Mesodermal cell (in vitro differentiated cells): Measurements from ENCODE around the gene BDKRB2.

Experiments used
- H3K27ac ChIP-seq: 2 replicates; pipeline ENCODE4 v1.7.0; 2013; ENCODE audit warnings: mild to moderate bottlenecking, low read depth, low read length, moderate library complexity; ENCODE audit not compliant: severe bottlenecking
- H3K36me3 ChIP-seq: 2 replicates; pipeline ENCODE4 v1.7.1; 2013; ENCODE audit warnings: mild to moderate bottlenecking, low read length, moderate library complexity; ENCODE audit not compliant: control insufficient read depth, insufficient read depth
- H3K4me1 ChIP-seq: one replicate; pipeline ENCODE4 v1.7.1; 2013; ENCODE audit warnings: mild to moderate bottlenecking, low read length; ENCODE audit not compliant: insufficient read depth, control insufficient read depth, poor library complexity, severe bottlenecking
- H3K4me3 ChIP-seq: 2 replicates; pipeline ENCODE4 v1.7.0; 2013; ENCODE audit warnings: low read length, control low read depth, mild to moderate bottlenecking; ENCODE audit not compliant: insufficient read depth, poor library complexity, severe bottlenecking; ENCODE audit errors: extremely low read depth
- H3K9me3 ChIP-seq: 2 replicates; pipeline ENCODE4 v1.7.1; 2013; ENCODE audit warnings: mild to moderate bottlenecking, low read length, moderate library complexity; ENCODE audit not compliant: control insufficient read depth
- WGBS, 2 experiments: methylation state at CpG; one replicate each; pipeline ENCODE4 v1.1.5; 2013; ENCODE audit warnings: missing lambda C conversion rate in 2 of 2; ENCODE audit not compliant: insufficient coverage in 2 of 2; 5-methylcytosine and 5-hydroxymethylcytosine counted together

BDKRB2 gene

DNA sequence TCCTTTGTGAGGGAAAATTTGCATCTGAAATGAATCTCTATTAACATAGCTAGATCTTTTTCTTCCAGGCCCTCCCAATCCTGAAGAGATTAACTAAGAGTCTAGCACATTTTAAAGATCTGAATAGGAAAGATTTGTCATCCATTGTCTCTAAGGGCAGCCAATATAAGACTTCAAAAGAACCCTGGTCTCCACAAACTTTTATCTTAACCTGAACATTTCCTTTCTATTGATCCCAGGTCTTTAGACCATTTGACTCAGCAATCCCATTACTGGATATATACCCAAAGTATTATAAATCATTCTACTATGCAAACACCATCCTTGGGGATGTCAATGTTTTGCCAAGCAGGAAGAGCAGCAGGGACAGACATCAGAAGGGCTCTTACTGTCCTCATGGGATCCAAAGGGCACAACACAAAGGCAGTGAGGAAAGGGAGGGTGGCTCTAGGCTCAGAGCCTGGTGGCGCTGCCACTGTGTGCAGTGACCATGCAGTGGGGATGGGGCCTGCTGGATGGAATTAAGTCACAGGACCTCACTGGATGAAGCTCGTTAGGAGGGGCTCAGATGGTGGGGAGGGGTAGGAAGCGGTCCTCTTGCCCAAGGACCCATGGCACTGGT is 12.7 kb upstream of the BDKRB2 start:
- no peak overlapping the region for H3K27ac ChIP-seq
- H3K4me1 ChIP-seq = no peaks in the 10 kb centered on the region
- no peaks in the 10 kb centered on the region for H3K36me3 ChIP-seq
- no peaks in the 10 kb centered on the region for H3K9me3 ChIP-seq
- WGBS, 2 experiments = 77 to 92% methylated on average over 2 to 3 of the region's 3 CpGs
- H3K4me3 ChIP-seq = no peak overlapping the region

DNA sequence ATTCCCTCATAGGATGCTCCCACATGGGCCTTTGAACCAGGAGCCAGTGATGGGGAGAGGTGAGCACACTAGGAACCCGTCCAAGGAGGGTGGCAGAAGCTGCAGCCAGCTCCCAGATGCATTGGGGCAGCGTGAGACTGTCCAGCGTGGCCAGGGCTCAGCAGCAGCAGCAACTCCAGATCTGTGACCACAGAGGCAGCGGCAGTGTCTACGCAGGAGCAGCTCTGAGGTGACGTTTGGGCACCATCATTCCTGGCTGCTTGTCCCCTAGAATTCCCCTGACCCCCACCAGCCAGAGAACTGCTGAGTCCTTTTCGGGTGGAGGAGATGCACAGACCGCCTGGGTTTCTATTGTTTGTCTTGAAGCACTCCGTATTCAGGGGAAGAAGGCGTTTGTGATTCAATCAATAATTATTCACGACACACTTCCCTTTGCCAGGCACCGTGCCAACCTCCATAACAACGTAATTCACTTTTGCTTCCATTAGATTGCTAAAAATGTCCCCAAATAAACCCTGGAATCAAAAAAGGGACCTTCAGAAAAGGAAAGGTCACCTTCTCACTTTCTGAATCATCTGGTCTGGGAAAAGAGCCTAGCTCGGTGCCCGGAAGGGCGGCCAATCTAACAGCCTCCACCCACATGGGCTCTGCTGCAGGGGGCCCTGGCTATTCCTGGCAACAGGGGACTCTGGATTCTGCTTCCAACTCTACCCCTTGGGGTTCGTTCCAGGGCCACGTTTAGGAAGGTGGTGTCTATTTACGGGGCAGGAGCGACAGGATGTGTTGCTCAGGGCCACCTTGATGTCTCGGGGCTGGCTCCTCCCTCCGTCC is 11.4 kb upstream of the BDKRB2 start:
- no peaks in the 10 kb centered on the region for H3K36me3 ChIP-seq
- no peak overlapping the region for H3K4me3 ChIP-seq
- H3K27ac ChIP-seq = no peak overlapping the region
- no peaks in the 10 kb centered on the region for H3K9me3 ChIP-seq
- WGBS, 2 experiments = 86% methylated on average over 17 to 18 of the region's 22 CpGs
- peaks cover 9% of the 10 kb centered on the region for H3K4me1 ChIP-seq

- Histone ChIP-seq H3K36me3 (no peaks in the 10 kb centered on the region), H3K4me1 (peaks cover 19% of the 10 kb centered on the region), H3K4me3 (no peak overlapping the region), H3K27ac (no peak overlapping the region), H3K9me3 (no peaks in the 10 kb centered on the region)
- WGBS, 2 experiments = 89 to 97% methylated on average over 8 to 10 of the region's 10 CpGs
These were observed 10.4 kb upstream of the BDKRB2 start for GRCh38 chr14:96194262-96194656.

- H3K9me3 ChIP-seq = no peaks in the 10 kb centered on the region
- 91 to 97% methylated on average over 6 to 9 of the region's 11 CpGs for WGBS, 2 experiments
- no peak overlapping the region for H3K27ac ChIP-seq
- no peaks in the 10 kb centered on the region for H3K36me3 ChIP-seq
- H3K4me1 ChIP-seq = peaks cover 20% of the 10 kb centered on the region
- no peak overlapping the region for H3K4me3 ChIP-seq
These were observed 9.8 kb upstream of the BDKRB2 start for GRCh38 chr14:96194657-96195431.

DNA sequence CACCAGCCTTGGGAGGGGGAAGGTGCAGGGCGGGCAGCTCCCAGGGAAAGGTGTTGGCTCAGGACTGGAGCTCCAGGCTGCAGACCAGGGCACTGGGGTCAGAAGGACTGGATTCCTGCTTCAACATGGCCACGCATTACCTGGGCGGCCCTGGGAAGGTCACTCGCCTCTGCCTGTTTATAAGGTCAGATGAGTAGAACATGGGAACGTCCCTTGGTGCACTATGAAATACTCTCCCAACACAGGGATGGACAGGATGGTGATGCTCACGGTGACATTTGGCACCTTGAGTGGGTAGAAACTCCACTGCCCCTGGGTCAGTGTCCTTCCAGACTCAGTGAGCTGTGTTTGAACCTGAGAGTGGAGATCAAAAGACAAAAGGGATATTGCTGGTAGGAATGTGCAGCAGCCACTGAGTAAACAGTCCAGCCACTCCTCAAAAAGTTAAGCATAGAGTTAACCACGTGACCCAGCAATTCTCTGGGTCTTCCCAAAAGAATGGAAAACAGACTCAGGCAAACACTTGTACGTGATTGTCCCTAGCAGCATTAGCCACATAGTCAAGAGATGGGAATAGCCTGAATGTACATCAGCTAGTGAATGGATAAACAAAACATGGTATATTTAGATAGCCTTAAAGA is 9.1 kb upstream of the BDKRB2 start:
- no peaks in the 10 kb centered on the region for H3K9me3 ChIP-seq
- peaks cover 20% of the 10 kb centered on the region for H3K4me1 ChIP-seq
- no peak overlapping the region for H3K27ac ChIP-seq
- no peak overlapping the region for H3K4me3 ChIP-seq
- WGBS, 2 experiments = 96 to 98% methylated on average over 5 of the region's 8 CpGs
- no peaks in the 10 kb centered on the region for H3K36me3 ChIP-seq

- H3K36me3 ChIP-seq = no peaks in the 10 kb centered on the region
- H3K4me1 ChIP-seq = peaks cover 20% of the 10 kb centered on the region
- WGBS, 2 experiments = 98 to 99% methylated on average over 17 of the region's 20 CpGs
These were observed 7.3 kb upstream of the BDKRB2 start for GRCh38 chr14:96197163-96197852.

GRCh38 chr14:96197969-96198368 is 6.7 kb upstream of the BDKRB2 start:
- Histone ChIP-seq H3K4me1 (peaks cover 20% of the 10 kb centered on the region), H3K4me3 (no peak overlapping the region), H3K27ac (no peak overlapping the region), H3K9me3 (no peaks in the 10 kb centered on the region), H3K36me3 (no peaks in the 10 kb centered on the region)
- 76 to 87% methylated on average over 9 of the region's 11 CpGs for WGBS, 2 experiments

More at GRCh38 chr14:96197163-96197852, 7.3 kb upstream of the BDKRB2 start:
- no peak overlapping the region for H3K4me3 ChIP-seq
- H3K27ac ChIP-seq = no peak overlapping the region
- no peaks in the 10 kb centered on the region for H3K9me3 ChIP-seq

DNA sequence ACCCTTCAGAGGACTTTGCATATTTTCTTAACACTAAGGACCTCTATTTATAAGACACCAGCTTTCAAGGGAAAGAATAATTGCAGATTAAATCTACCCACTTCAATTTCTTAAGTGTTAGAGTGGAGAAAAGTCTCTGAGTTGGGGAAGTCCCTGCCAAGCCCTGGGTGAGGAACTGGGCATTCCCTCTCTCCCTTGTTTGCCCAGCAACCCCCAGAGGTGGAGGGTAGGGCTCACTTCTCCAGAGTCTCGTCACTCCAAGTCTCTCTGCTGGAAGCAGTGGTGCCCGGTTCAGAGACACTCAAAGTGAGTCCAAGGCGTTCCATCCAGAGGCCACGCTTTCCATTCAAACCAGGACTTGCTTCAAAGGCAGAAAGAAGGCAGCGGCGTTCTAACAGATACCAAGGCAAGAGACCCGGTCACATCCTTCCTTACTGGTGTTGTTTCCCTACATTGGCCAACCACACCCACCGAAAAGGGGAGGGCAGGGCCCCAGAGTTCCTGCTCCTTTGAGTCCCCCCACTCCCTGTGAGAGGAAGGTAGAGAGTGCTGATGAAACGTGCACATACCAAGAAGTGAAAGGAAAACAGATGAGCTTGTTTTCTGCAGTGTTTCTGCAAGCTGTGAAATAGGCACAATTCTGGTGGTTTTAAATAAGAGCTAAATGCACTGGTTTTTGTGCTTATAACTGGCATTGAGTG is 6.1 kb upstream of the BDKRB2 start:
- WGBS, 2 experiments = 78 to 81% methylated on average over 6 to 8 of the region's 9 CpGs
- no peak overlapping the region for H3K4me3 ChIP-seq
- peaks cover 20% of the 10 kb centered on the region for H3K4me1 ChIP-seq
- H3K36me3 ChIP-seq = no peaks in the 10 kb centered on the region
- H3K27ac ChIP-seq = peak overlapping the region; percentile 11
- H3K9me3 ChIP-seq = no peaks in the 10 kb centered on the region

GRCh38 chr14:96201157-96201556 is 3.5 kb upstream of the BDKRB2 start:
- Histone ChIP-seq H3K9me3 (no peaks in the 10 kb centered on the region), H3K4me3 (no peak overlapping the region), H3K27ac (no peak overlapping the region), H3K36me3 (no peaks in the 10 kb centered on the region), H3K4me1 (peaks cover 35% of the 10 kb centered on the region)
- 96 to 98% methylated on average over 7 to 8 of the region's 8 CpGs for WGBS, 2 experiments
